Muscle layer of duodenum (tissue), 2 donors: ENCODE measurements around the gene DHTKD1.

ENCODE experiments used
- H3K27ac ChIP-seq: one replicate; pipeline ENCODE4 v1.7.0; 2013; ENCODE audit warnings: mild to moderate bottlenecking, low read length
- H3K27me3 ChIP-seq: one replicate; pipeline ENCODE4 v1.7.0; 2013; ENCODE audit warnings: low read depth, mild to moderate bottlenecking, control low read depth, low read length
- H3K36me3 ChIP-seq, 2 donors: one replicate each; pipeline ENCODE4 v1.7.0; 2013; ENCODE audit warnings: low read length in 2 of 2, control low read depth in 1 of 2, mild to moderate bottlenecking in 1 of 2; ENCODE audit not compliant: insufficient read depth in 2 of 2, control insufficient read depth in 1 of 2
- H3K4me1 ChIP-seq, 2 donors: one replicate each; pipeline ENCODE4 v1.7.0; 2013; ENCODE audit warnings: low read length in 2 of 2, mild to moderate bottlenecking in 2 of 2, control low read depth in 1 of 2, moderate library complexity in 1 of 2; ENCODE audit not compliant: insufficient read depth in 2 of 2, control insufficient read depth in 1 of 2
- H3K4me3 ChIP-seq, 2 donors: one replicate each; pipeline ENCODE4 v1.7.0; 2013; ENCODE audit warnings: low read length in 2 of 2, low read depth in 1 of 2, mild to moderate bottlenecking in 1 of 2
- H3K9me3 ChIP-seq, 2 donors: one replicate each; pipeline ENCODE4 v1.7.0; 2013; ENCODE audit warnings: low read length in 2 of 2, control low read depth in 1 of 2, mild to moderate bottlenecking in 1 of 2; ENCODE audit not compliant: control insufficient read depth in 1 of 2
- donor health status: healthy.

Gene DHTKD1

GRCh38 chr10:12068449-12069269 lies at the start of gene DHTKD1:
Gene DHTKD1 (plus strand): TSS chr10:12068954. CDS start chr10:12069034, 80 bp downstream.
- peaks cover 0 to 13% of the 10 kb centered on the region in 2 donors for H3K4me1 ChIP-seq
- H3K4me3 ChIP-seq, result peak within 1 kb of the TSS; percentile 78 to 97
- H3K27me3 ChIP-seq, result no peaks in the 10 kb centered on the region
- no peaks in the 10 kb centered on the region for H3K36me3 ChIP-seq
- no peaks in the 10 kb centered on the region for H3K9me3 ChIP-seq
- H3K27ac ChIP-seq, result peak within 1 kb of the TSS; percentile 31

DNA sequence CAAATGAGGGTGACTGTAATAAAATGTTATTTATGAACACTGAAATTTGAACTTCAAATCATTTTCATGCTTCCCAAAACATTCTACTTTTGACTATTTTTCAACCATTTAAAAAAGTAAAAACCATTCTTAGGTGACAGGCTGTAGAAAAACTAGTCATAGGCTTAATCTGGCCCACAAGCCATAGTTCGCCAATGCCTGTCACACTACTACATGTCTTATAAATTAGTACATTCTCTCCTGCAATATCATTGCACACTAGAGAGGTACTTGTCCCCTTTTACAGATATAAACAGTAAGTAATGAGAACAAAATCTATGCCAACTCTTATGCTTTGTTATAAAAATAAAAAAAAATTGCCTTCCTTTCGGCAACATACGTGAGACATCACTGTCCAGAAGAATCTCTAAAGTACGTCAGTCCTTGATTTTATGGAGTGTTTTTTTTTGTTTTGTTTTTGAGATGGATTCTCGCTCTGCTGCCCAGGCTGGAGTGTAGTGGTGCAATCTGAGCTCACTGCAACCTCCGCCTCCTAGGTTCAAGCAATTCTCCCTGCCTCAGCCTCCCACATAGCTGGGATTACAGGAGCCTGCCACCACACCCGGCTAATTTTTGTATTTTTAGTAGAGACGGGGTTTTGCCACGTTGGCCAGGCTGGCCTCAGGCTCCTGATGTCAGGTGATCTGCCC lies 49.3 kb upstream of the DHTKD1 start:
- no peak overlapping the region for H3K27ac ChIP-seq
- H3K36me3 ChIP-seq, result no peaks in the 10 kb centered on the region
- H3K9me3 ChIP-seq, result no peaks in the 10 kb centered on the region
- H3K27me3 ChIP-seq, result no peaks in the 10 kb centered on the region
- H3K4me3 ChIP-seq, result no peak overlapping the region
- H3K4me1 ChIP-seq, result peaks cover 0 to 9% of the 10 kb centered on the region in 2 donors

DNA sequence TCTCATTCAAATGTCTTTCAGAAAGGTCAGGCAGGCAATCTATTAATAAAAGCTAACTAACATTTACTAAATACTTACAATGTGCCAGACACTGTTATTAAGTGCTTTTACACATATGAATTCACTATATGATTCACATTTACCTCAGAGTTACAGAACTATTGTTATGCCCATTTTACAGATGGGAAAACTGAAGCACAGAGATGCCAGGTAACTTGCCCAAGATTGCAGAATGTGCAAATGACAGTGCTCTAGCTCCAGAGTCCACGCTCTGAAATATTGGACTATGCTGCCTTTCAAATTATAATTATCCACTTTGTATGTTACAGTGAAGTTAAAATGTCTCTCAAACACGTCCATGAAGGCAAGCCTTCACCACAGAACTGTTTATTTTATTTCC lies 48.2 kb upstream of the DHTKD1 start:
- no peaks in the 10 kb centered on the region for H3K27me3 ChIP-seq
- peaks cover 0 to 9% of the 10 kb centered on the region in 2 donors for H3K4me1 ChIP-seq
- no peaks in the 10 kb centered on the region for H3K9me3 ChIP-seq
- no peaks in the 10 kb centered on the region for H3K36me3 ChIP-seq
- no peak overlapping the region for H3K27ac ChIP-seq
- no peak overlapping the region for H3K4me3 ChIP-seq

- Histone ChIP-seq H3K36me3 (peaks cover under 1 to 3% of the 10 kb centered on the region in 2 donors), H3K4me3 (no peak overlapping the region), H3K4me1 (peaks cover 0 to 9% of the 10 kb centered on the region in 2 donors), H3K27me3 (no peaks in the 10 kb centered on the region), H3K9me3 (no peaks in the 10 kb centered on the region), H3K27ac (no peak overlapping the region)
Measured at GRCh38 chr10:12022580-12023257, 46.0 kb upstream of the DHTKD1 start.

DNA sequence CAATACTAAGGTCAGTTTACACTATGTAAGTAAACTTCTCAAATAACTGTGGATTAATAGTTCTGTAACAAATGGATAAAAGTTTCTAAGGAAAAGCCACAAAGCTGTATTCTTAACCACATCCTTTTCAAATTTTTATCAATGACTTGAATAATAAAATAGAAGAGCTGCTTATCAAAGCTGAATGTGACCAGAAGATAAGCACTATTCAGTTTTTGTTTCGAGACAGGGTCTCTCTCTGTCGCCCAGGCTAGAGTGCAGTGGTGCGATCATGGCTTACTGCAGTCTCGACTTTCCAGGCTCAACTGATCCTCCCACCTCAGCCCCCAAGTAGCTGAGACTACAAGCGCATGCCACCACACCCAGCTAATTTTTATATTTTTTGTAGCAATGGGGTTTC lies 43.2 kb upstream of the DHTKD1 start:
- Histone ChIP-seq H3K9me3 (no peaks in the 10 kb centered on the region), H3K4me3 (no peak overlapping the region), H3K27ac (no peak overlapping the region), H3K27me3 (no peaks in the 10 kb centered on the region), H3K36me3 (peaks cover 14 to 15% of the 10 kb centered on the region in 2 donors), H3K4me1 (peaks cover 0 to 3% of the 10 kb centered on the region in 2 donors)

DNA sequence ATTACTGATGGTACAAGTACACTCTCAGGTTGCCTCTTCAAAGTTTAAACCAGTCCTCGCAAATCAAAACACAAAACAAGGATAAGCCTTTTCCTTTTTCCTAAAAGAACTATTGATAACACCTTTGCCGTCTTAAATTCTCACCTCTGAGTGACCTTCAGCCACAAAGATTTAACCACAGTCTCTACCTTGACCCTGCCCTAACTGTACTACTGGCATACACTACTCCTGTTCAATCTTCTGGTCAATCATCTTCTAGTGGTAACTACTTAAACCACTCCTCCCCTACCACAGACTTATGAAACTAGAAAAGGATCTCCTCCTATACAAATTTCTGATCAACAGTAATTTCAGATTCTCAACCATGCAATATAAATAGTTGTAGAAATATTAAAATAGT lies 41.2 kb upstream of the DHTKD1 start:
- no peak overlapping the region for H3K27ac ChIP-seq
- no peaks in the 10 kb centered on the region for H3K27me3 ChIP-seq
- H3K36me3 ChIP-seq, result peaks cover 14 to 27% of the 10 kb centered on the region in 2 donors
- H3K9me3 ChIP-seq, result no peaks in the 10 kb centered on the region
- no peak overlapping the region for H3K4me3 ChIP-seq
- peaks cover 0 to 3% of the 10 kb centered on the region in 2 donors for H3K4me1 ChIP-seq

GRCh38 chr10:12031404-12031803 lies 37.4 kb upstream of the DHTKD1 start:
- Histone ChIP-seq H3K4me1 (no peaks in the 10 kb centered on the region), H3K4me3 (no peak overlapping the region), H3K27me3 (no peaks in the 10 kb centered on the region), H3K27ac (no peak overlapping the region), H3K9me3 (no peaks in the 10 kb centered on the region), H3K36me3 (peaks cover 24 to 39% of the 10 kb centered on the region in 2 donors)

GRCh38 chr10:12036073-12036655 lies 32.6 kb upstream of the DHTKD1 start:
- H3K27me3 ChIP-seq, result no peaks in the 10 kb centered on the region

DNA sequence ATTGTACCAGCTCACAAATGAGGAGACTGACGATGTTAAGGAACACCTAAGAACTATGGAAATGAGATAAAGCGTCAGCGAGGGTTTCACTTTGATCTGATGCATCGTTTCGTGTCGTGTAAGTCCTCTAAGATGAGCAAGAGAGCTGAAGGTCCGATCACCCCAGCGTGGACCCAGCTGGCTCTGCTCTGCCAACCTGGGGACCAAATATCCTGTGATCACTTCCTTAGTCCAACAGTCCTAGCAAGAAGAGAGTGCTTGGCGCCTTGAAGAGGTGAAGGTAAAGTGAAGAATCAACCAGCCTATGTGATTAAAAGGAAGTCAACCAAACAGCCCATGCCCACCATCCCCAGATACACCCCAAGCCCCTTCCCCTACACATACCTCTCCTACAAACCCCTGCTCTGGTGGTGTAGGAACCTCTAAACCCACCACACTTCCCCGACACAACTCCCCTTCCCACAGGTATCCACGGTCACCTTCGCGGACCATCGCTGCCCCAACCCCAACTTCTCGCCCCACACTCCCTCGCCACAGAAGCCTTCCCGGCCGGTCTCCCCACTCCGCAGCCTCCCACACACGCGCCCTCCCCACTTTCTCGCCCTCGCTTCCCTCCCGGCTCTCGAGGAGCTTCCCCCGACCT lies 26.9 kb upstream of the DHTKD1 start:
- peak overlapping the region; percentile 96 for H3K27ac ChIP-seq
- H3K4me1 ChIP-seq, result peaks cover 8 to 15% of the 10 kb centered on the region in 2 donors

More at GRCh38 chr10:12036073-12036655, 32.6 kb upstream of the DHTKD1 start:
- no peaks in the 10 kb centered on the region for H3K9me3 ChIP-seq
- H3K36me3 ChIP-seq, result peaks cover 13 to 25% of the 10 kb centered on the region in 2 donors
- H3K4me1 ChIP-seq, result peaks cover 4 to 8% of the 10 kb centered on the region in 2 donors
- no peak overlapping the region for H3K4me3 ChIP-seq
- H3K27ac ChIP-seq, result no peak overlapping the region

DNA sequence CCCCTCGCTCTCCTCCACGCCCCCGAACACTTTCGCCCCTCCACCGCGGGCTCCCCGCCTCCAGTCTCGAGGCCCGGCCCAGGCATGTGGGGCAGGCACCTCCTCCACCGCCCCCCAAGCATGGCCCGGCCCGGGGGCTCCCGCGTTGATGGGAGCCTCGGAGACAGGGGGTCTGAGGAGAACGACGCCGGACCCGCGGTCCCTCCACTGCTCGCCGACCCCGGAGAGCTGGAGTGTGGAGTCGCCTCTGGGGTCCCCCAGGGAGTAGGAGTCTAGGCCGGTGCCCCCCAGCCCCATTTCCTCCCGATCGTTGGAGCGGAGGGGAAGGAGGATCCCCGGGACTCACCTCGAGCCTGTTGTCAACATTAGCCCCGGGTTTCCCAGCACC lies 26.4 kb upstream of the DHTKD1 start:
- Histone ChIP-seq H3K9me3 (no peaks in the 10 kb centered on the region), H3K4me1 (peaks cover 8 to 15% of the 10 kb centered on the region in 2 donors), H3K27ac (peak overlapping the region; percentile 96), H3K36me3 (peaks cover 0 to 3% of the 10 kb centered on the region in 2 donors), H3K4me3 (peak overlapping the region; percentile 94 to 95), H3K27me3 (no peaks in the 10 kb centered on the region)

More for the DNA sequence above, 26.9 kb upstream of the DHTKD1 start:
- no peaks in the 10 kb centered on the region for H3K27me3 ChIP-seq
- no peaks in the 10 kb centered on the region for H3K9me3 ChIP-seq
- H3K36me3 ChIP-seq, result peaks cover 0 to 3% of the 10 kb centered on the region in 2 donors
- H3K4me3 ChIP-seq, result peak overlapping the region; percentile 94 to 95
